Measurements from ENCODE around the gene DNLZ.

DNA sequence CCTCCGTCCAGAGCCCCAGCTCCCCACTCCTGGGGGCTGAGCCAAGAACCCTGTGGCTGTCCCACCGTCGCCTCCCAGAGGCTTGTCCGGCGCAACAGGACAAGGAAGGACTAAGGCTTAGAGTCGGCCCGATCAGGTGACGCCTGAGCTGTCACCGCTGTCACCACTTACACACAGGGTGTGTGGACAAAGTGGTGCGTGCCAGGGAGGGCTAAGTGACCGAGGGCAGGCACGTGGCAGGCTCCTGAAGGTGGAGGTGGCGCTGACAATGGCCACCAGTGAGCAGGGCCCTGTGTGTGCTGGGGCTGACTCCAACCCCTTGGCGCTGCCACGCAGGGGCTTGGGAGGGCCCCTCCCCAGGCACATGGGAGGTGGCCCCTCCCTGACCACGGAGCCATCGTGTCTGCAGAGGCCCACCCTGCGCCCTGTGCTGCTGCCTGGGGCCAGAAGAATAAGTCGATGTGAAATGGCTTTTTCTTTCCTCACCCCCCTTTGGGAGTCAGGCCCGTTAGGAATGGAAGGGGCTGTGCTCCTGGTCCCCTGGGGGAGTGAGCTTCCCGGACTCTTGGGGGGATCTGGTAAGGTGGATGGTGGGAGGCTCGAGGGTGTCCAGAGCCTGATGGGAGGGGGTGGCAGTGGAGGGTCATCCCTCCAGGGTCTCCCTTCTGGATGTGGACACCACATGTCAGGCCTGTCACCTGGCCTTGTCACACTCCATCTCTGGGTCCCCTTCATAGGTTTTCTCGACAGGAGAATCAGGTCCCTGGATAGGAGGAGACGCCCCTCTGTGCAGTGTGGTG, 38.8 kb downstream of the DNLZ start:
- TF ChIP-seq ZNF274 (IDR thresholded peaks at IDR 0.05; ENCODE audit: low read depth, low read length), result no peak
- TF ChIP-seq YY1 (IDR thresholded peaks at IDR 0.05; ENCODE audit: insufficient read depth, insufficient read length), result no peak
